DLD1 (cell line): ENCODE results near the gene EFEMP2.
"Not testable (repeated sequence)": the region's sequence is repeated elsewhere in the genome, so short reads cannot be mapped to it uniquely, and the experiment has no call there.

Experiments
- in situ Hi-C: cut with HindIII; loops from 2 replicates; pipeline ENCODE4 v1.10.0; 2017; ENCODE audit warnings: low sequenced_read_pairs

The EFEMP2 gene

DNA sequence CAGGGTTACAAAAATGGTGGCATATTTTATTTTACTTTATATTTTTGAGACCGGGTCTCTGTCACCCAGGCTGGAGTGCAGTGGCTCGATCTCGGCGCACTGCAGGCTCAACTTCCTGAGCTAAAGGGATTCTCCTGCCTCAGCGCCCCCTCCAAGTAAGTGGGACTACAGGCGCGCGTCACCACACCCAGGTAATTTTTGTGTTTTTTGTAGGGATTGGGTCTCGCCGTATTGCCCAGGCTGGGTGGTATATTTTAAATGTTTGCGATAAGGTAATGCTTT is 28.2 kb upstream of the EFEMP2 start:
- in situ Hi-C loops: no loop called here

DNA sequence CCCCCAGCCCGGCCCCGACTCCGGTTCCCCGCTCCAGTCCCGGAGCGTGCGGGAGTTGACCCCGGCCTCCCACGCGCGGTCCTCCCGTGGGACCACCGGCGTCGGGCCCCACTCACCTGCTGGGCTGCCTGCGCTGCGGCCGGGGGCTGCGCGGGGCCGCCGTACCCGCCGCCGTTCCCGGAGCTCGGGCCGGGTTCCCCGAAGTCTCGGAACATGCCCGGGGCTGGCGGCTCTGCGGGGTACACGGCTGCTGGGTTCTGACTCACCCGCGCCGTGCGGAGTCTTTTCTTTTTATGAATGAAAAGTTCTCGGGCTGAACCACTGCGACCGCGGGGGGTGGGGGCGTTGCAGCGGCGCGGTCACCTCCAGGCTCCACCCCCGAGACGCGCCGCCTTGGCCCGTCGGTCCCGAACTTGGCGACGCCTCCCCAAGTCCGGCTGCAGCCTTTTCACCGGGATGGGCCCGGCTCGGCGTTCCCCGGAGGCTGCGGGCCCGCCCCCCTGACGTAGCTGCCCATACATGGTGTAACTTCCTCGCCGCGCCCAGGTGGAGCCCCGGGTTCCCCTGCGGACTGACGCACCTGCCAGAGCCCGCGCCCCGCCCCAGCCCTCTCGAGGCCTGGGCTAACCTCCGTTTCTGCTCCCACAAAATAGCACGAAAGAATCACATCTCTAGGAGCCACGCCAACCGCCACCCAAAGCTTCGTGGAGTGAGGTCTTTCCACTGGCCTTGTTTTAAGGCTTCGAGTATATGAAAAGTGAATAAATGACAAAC is 27.7 kb upstream of the EFEMP2 start, which contains the start of gene FOSL1:
Gene FOSL1 (minus strand): TSS at position 264 of the 774 bp plus-strand sequence. CDS start 49 bp downstream, at position 215.
- in situ Hi-C loops: no loop called here

DNA sequence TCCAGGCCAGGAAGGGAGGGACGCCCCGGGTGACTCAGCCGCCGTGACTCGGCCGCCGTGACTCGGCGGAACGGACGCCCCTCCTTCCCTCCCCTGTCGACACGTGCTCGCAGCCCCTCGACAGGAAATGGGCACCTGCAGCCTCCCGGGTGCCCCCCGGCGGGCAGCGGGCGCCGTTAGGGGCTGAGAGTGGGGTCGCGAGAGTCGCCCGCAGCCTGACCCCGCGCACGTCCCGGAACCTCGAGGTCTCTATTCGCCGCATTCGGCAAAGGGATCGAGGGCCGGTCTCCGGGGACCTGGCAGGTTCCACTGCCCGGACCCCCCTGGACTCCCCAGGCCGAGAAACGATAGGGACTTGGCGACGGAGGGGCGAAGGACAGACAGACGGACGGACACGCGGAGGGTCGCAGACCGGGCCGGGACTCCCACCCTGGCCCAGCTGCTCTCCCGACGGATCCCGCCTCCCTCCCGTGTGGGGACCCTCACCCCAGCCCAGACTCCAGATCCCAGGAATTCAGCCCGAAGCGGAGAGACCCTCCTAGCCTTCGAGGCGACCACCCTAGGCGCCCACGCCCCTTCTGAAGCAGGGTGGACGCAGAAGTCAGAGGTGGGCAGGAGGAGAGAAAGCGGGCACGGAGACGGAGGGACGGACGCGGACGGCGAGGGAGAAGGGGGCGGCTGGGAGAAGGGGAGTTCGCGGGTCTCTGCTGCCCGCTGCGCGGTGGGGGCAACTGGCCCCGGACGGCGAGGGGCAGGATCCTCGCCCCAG is 26.9 kb upstream of the EFEMP2 start:
- in situ Hi-C loops: no loop called here

DNA sequence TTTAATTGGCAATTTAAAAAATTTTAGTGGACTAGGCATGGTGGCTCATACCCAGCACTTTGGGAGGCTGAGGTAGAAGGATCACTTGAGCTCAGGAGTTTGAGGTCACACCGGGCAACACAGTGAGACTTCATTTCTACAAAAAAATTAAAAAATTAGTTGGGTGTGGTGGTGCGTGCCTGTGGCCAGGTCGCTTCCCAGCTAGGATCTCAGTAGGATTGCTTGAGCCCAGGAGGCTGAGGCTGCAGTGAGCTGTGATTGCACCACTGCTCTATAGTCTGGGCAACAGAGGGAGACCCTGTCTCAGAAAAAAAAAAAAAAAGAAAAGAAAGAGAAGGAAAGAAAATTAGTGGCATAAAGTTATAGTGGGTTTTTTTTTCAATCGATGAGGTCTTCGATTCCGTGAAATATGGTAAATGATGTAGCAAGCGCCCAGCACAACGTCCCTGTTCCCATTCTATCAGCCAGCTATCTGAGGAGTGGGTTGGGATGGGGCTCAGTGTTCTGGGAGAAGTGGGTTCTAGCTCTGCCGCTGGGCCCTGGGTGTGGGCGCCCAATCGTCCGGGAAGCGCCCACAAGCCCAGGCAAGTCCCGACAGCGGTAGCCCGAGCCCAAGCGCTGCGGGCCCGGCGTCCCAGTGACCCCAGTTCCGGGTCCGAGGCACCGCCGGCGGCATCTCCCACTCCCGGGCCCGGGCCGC is 26.2 kb upstream of the EFEMP2 start:
- in situ Hi-C loops: no loop called here

GRCh38 chr11:65897020-65897471 is 24.4 kb upstream of the EFEMP2 start:
- in situ Hi-C loops: no loop called here

GRCh38 chr11:65896034-65896999 is 23.7 kb upstream of the EFEMP2 start:
- in situ Hi-C loops: no loop called here

DNA sequence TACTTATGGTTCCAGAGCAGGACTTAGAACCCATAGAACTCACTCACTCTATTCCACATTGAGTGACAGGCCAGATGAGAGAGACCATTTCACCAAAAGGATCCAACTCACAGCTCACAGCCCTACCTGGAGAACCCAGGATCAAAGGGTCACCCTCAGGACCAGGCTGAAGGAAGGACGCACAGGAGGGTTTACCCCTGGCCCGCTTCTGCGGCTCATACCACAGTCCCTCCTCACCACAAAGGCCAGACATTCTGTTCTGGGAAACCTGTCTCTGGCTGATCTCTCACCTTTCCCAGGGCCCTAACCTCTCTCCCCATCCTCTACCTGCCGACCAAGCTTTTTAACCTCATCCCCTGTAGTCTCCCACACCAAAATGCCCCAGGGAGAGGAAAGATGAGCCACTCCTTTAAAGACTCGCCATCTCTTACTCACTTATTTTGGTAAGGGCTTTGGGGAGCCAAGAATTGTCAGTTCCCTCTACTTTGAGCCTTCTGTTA is 22.9 kb upstream of the EFEMP2 start:
- in situ Hi-C loops: no loop called here

- in situ Hi-C loops: no loop called here
Observed at GRCh38 chr11:65894034-65894591, 21.5 kb upstream of the EFEMP2 start.

- in situ Hi-C loops: no loop called here
Observed at GRCh38 chr11:65892661-65893317, 20.2 kb upstream of the EFEMP2 start.

DNA sequence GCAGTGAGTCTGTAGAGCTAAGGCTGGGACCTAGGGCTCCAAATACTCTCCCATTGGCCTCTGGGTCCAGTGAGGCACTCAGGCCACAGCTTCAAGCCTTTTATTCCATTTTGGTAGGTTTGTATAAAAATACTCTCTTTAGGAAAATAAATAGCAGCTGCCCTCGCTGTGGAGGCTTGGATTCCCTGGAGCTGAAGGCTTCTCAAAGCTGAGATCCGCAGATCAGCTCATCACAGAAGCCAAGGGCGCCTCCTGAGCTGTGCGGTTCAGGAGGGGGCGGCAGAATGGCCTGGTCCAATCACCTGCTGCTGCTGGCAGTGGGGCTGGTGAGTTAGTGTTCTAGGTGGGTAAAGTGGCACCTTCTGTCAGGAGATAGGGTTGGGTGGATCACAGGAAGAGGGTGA is 19.5 kb upstream of the EFEMP2 start:
- in situ Hi-C loops: not testable (repeated sequence)

GRCh38 chr11:65891219-65892136 is 18.9 kb upstream of the EFEMP2 start:
- in situ Hi-C loops: no loop called here

- in situ Hi-C loops: no loop called here
Observed at GRCh38 chr11:65890324-65891218, 18.0 kb upstream of the EFEMP2 start, which contains the start of gene CCDC85B. CCDC85B (plus strand) TSS chr11:65890673; CDS start chr11:65890784, 111 bp downstream.

DNA sequence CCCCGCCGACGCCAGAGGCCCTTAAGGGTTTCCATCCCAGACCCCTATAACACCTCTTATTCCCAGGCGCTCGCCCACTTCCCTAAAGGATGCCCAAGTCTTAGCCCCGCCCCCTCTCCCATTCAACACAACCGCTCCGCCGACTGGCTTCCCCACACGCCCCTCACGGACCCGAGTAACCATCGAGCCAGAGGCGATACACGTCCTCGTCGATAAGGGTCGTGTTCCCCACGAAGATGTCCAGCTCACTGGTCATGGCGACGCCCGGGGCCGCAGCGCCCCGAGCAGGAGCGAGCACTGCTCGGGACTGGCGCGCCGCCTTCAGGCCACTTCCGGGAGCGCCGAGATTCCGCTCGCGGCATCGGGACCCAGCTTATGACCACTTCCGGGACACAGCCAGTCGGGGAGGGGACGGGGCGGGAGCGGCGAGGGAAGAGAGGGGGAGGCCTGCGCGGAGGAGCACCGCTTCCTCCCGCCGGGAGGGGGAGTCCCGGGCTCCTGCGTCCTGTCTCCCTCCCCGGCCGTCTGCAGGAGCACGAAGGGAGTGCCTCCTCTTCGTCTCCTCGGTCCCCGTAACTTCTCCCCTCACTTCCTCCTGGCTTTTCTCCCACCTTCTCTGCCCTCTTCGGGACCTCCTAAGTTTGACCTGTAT is 15.7 kb upstream of the EFEMP2 start, which contains the start of gene FIBP:
Gene FIBP (minus strand): TSS at position 309 of the 652 bp plus-strand sequence. CDS start 53 bp downstream, at position 256.
- in situ Hi-C loops: no loop called here

DNA sequence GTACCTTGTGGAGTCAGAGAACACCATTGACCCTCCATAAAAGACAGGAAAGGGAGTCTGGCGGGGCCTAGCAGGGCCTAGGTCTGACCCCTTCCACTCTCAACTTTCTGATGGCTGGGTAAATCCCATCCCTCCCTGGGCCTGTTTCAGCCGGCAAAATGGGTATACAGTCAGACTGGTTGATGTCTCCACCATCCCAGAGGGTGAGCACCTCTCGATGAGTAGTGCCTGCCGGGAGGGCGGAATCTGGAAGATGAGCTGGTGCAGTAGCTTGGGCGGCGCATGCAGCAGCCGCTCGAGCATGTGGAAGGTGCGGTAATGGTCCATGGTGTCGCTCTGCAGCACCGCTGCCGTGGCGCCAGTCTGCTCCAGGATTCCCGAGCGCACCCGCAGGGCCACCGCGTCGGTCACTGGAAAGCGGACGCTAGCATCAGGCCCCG is 15.1 kb upstream of the EFEMP2 start:
- in situ Hi-C loops: no loop called here

- in situ Hi-C loops: no loop called here
Observed at GRCh38 chr11:65886826-65887722, 14.5 kb upstream of the EFEMP2 start.
